ENCODE results near the gene LHX3.

- TF ChIP-seq, protein P1, sequence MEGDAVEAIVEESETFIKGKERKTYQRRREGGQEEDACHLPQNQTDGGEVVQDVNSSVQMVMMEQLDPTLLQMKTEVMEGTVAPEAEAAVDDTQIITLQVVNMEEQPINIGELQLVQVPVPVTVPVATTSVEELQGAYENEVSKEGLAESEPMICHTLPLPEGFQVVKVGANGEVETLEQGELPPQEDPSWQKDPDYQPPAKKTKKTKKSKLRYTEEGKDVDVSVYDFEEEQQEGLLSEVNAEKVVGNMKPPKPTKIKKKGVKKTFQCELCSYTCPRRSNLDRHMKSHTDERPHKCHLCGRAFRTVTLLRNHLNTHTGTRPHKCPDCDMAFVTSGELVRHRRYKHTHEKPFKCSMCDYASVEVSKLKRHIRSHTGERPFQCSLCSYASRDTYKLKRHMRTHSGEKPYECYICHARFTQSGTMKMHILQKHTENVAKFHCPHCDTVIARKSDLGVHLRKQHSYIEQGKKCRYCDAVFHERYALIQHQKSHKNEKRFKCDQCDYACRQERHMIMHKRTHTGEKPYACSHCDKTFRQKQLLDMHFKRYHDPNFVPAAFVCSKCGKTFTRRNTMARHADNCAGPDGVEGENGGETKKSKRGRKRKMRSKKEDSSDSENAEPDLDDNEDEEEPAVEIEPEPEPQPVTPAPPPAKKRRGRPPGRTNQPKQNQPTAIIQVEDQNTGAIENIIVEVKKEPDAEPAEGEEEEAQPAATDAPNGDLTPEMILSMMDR (IDR thresholded peaks at IDR 0.05), result no peak
- no peak for TF ChIP-seq POLR2A (IDR thresholded peaks at IDR 0.05)
Observed at GRCh38 chr9:136173648-136174290, 31.2 kb downstream of the LHX3 start.
